DMS79 treated with DMSO at 0.1 percent for 48 hours (cell line): Measurements from ENCODE around the gene MOB2.

Experiments
- DNase-seq: peaks from one replicate; lab custom pipeline; 2025; lab: John Stamatoyannopoulos, UW

MOB2 gene

GRCh38 chr11:1456176-1456575 lies 30.4 kb downstream of the MOB2 start:
- DNase-seq: no peak

DNA sequence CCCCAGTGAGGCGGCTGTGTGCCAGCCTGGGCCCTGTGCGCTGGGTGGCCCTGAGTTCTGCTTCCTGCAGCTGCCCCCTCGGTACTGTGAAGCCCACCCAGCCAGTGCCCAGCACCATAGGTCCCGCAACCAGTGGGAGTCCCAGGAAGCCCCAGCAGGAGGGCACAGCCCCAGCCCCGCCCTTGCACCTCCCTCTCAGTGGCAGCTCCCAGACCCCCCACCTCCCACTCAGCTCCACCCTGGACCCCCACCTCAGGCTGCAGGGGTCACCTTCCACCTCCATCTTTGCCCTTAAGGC lies 30.9 kb downstream of the MOB2 start:
- no peak for DNase-seq

GRCh38 chr11:1455032-1455762 lies 31.4 kb downstream of the MOB2 start:
- no peak for DNase-seq

DNA sequence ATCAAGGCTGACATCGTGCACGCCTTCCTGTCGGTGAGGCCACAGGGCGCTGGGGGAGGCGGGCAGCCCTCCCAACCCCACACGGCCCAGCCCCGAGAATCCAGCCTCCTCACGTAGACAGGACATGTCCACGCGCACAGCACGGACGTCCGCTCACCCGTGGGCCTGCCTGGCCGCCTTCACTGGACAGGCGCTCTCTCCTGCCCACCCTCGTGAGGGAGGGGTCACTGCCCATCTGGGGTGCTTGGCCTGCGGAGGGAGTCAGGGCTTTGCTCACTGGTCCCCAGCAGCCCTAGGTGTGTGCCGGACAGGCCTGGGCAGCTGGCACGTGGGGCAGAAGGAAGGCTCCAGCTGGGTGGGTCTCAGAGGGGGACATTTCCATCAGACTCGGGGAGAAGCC lies 32.0 kb downstream of the MOB2 start:
- no peak for DNase-seq

DNA sequence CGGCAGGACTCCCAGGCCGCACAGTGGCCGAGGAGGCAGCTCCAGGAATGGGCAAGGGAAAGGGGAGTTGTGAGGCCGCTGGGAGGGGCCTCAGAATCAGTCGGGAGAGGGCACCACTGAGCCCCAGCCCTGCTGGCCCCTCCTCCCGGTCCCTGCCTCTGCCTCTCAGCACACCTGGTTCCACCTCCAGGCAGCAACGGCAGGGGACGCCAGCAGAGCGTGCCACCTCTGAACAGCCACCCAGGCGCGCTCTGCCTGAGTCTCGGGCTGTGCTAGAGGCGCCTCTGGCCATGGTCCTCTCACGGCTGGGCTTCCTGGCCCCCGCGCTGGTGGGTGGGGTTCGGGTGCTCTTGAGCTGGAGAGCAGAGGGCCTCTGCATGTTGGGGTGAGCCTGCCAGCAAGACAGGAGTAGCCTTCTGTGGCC lies 33.0 kb downstream of the MOB2 start:
- DNase-seq: no peak

DNA sequence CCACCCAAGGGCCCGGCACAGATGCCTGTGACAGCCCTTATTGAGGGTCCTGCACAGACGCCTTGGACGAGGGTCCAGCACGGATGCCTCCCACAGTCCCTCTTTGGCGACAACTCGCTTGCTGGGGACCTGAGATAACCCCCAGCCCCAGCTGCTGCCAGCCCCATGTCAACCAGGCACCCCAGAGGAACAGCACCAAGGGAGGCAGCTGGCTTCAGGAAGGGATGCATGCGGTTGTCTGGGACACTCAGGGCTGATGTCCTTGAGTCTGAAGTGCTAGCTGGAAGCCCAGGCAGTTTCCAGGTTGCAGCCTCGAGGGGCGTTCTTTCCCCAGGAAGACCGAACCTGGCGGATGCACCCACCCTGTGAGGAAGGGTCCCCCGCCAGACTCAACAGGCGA lies 33.8 kb downstream of the MOB2 start:
- DNase-seq: no peak

- no peak for DNase-seq
Measured at GRCh38 chr11:1451781-1452470, 34.7 kb downstream of the MOB2 start.

GRCh38 chr11:1450949-1451710 lies 35.4 kb downstream of the MOB2 start:
- no peak for DNase-seq

GRCh38 chr11:1450344-1450875 lies 36.2 kb downstream of the MOB2 start:
- DNase-seq: no peak

DNA sequence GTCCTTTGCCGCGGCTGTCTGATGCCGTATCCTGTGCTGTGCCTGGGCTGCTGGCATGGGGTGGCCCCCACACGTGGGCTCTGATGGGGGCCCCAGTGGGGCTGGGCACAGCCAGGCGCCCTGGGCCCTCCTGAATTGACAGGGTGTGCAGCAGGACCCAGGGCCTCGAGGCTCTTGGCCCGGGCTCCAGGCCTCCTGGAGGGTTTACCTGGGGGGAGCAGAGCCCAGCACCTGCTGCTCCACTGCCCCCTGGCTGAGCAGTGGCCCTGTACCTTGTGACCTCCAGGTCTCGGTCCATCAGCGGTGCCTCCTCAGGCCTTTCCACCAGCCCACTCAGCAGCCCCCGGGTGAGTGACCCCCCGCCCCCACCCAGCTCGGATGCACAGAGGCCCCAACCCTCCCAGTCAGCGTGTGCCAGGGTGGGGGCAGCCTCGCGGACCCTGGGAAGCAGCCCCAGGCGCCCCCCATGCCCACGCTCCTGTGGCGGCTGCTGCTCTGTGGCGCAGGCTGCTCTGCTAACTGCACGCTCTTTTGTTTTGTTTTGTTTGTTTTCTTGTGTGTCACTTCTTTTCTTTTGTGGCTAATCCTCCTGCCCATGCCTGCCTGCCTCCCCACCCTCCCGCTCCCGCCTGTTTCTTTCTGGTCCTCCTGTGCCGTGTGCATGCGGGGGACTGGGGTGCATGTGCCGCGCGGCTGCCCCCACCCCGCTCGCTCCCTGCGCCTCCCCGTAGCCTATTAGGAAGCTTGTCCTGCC lies 36.9 kb downstream of the MOB2 start:
- DNase-seq: no peak

- no peak for DNase-seq
Measured at GRCh38 chr11:1448882-1449281, 37.7 kb downstream of the MOB2 start.

DNA sequence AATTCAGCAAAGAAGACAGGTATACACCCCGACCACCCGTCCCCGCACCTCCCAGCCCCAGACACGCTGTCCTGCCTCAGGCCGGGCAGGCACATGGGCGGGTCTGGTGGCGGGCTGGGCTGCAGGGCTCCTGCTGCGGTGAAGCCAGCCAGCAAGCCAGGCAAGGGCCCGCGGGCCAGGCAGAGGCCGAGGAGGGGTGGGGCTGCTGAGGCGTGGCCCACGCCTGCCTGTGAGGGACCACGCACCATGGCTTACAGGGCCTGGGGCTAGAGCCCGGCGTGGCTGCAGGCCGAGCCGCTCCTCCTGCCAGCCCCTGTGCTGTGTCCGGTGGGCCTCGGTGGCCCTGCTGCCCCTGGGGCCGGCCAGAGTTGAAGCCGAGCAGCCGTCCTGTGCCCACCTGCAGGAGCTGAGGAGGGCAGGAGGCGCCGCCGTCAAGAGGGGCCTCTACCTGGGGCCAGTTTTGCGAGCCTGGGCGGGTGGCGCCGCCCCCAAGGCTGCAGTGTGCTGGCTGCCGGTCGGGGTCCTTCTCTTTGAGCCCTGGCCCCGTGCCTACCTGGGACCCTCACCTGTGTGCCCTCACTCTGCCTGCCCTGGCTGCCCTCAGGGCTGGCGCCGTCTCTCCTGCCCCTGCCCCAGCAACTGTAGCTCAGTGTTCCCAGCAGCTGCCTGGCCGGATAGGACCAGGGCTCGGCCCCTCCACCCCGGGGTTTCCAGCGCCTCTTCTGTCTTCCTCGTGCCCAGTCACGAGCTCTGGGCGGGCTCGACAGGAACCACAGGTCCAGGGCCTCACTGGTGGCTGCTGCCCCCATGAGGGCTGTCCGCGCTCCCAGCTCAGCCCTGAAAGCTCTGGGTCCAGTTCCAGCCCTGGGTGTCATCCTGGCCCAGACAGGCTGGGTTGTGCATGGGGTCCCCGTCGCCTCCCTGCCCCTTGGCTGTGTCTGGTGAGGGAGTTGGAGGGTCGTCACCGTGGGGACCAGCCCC lies 38.4 kb downstream of the MOB2 start:
- no peak for DNase-seq

DNA sequence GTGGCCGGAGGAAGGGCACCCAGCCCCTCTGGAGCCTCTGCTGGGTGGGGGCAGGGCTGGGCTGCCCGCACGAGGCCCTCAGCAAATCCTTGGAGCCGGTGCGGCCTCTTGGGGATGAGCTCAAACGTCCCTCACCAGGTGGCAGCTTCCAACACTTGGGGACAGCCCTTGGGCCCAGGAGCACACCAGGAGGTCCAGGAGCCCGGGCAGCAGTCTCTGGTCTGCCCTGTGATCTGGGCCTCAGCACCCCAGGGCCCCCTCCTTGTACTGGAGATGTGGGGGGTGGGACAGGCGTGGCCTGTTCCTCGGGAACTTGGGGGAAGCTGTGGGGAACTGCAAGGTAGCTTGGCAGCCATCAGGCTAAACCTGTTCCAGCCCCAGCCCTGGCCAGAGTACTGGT lies 40.0 kb downstream of the MOB2 start:
- DNase-seq: no peak

DNA sequence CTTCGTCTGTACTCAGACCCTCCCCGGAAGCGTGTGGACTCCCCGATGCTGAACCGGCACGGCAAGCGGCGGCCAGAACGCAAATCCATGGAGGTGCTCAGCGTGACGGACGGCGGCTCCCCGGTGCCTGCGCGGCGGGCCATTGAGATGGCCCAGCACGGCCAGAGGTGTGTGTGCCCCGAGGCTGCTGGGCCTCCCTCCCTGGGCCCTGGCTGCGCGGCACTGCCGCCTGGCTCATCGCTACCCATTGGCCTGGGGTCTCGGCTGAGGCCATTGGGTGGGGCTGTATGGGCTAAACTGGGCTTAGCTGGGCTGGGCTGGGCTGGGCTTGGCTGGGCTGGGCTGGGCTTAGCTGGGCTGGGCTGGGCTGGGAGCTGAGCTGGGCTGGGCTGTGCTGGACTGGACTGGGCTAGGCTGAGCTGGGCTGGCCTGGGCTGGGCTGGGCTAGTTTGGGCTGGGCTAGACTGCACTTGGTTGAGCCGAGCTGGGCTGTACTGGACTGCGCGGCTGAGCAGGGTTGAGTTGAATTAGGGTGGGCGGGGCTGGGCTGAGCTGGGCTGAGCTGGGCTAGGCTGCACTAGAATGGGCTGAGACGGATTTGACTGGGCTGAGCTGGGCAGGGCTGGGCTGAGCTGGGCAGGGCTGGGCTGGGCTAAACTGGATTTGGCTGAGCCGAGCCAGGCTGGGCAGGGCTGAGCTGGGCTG lies 40.7 kb downstream of the MOB2 start:
- no peak for DNase-seq

GRCh38 chr11:1444823-1445422 lies 41.7 kb downstream of the MOB2 start:
- no peak for DNase-seq

- DNase-seq: no peak
Measured at GRCh38 chr11:1444321-1444720, 42.3 kb downstream of the MOB2 start.

GRCh38 chr11:1443737-1444136 lies 42.8 kb downstream of the MOB2 start:
- no peak for DNase-seq

GRCh38 chr11:1442807-1443366 lies 43.7 kb downstream of the MOB2 start:
- DNase-seq: no peak

DNA sequence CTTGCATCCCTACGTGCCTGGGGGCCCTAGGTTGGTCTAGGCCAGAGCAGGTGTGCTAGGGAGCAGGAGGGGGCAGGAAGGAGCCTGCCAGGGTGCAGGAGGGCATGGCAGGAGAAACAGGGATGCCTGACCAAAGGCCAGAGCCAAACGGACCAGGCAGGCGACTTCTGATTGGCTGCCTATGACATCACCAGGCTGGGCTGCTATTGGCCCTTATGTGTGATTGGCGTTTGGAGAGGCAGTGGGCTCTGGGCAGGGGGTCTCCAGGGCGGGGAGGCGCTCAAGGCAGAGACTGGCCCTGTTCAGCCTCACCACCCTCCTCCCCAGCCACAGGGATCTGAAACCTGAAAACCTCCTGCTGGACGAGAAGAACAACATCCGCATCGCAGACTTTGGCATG lies 44.4 kb downstream of the MOB2 start:
- no peak for DNase-seq

DNA sequence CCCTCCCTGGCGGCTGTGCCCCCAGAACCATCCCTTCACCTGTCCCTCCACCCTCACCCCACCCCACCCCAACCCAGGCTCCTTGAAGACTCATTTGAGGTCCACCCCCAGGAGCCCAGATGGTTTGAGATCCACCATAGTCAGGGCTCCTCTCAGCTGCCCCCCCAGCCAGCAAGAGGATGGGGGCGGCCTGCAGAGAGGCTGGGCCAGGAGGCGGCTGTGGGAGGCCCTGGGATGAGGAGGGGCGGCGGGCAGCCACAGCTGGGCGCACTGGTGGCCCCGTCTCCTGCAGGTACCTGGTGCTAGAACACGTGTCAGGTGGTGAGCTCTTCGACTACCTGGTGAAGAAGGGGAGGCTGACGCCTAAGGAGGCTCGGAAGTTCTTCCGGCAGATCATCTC lies 46.1 kb downstream of the MOB2 start:
- no peak for DNase-seq
